GM10248 (cell line): Measurements from ENCODE around the gene LSP1.

Experiments used
- CTCF ChIA-PET: fragments of 300-600 bp; sonication (Branson Sonifier 250); formaldehyde crosslinking; extraction: SDS; loops from one replicate; lab custom pipeline; 2021; ENCODE audit warnings: antibody characterized with exemption; lab: Yijun Ruan, JAX
- POLR2A ChIA-PET: fragments of 350-650 bp; sonication (Branson Sonifier 250); formaldehyde crosslinking; extraction: SDS; loops from one replicate; lab custom pipeline; 2020; ENCODE audit warnings: antibody characterized with exemption; lab: Yijun Ruan, JAX
- DNase-seq: peaks from one replicate; pipeline ENCODE4 v3.0.0; 2012; ENCODE audit errors: extremely low spot score
- CTCF ChIP-seq: IDR thresholded peaks from 2 replicates; pipeline ENCODE4 v1.5.1; 2012; ENCODE audit warnings: mild to moderate bottlenecking, low read depth; ENCODE audit errors: extremely low read depth, missing control alignments, control extremely low read depth

Gene LSP1

GRCh38 chr11:1931341-1932104 is 78.6 kb downstream of the LSP1 start:
- ChIA-PET CTCF (no interaction called here), POLR2A (interaction anchor here (0.6 to 0.7 kb wide), 2 partner anchors 69 to 1113 kb away, joined by 3 to 8 read pairs; no protein-coding TSS in a partner anchor)
- no peak for DNase-seq
- no peak for TF ChIP-seq CTCF

- CTCF ChIA-PET, result no interaction called here
- TF ChIP-seq CTCF, result no peak
- DNase-seq, result no peak
- POLR2A ChIA-PET, result interaction anchor here (0.7 kb wide), 1 partner anchor 68 kb away, joined by 8 read pairs; no protein-coding TSS in a partner anchor
Measured at GRCh38 chr11:1932105-1932480, 79.2 kb downstream of the LSP1 start.

GRCh38 chr11:1932681-1933080 is 79.8 kb downstream of the LSP1 start:
- ChIA-PET CTCF (interaction anchor here (2.0 kb wide), 1 partner anchor 10 kb away, joined by 6 read pairs; no protein-coding TSS in a partner anchor), POLR2A (no interaction called here)
- TF ChIP-seq CTCF, result no peak
- no peak for DNase-seq

- TF ChIP-seq CTCF, result no peak
- POLR2A ChIA-PET, result no interaction called here
- CTCF ChIA-PET, result interaction anchor here (0.8 to 2.0 kb wide), 6 partner anchors 11 to 52 kb away, joined by 3 to 10 read pairs (median 4); partner anchors contain the start of gene TNNT3
- DNase-seq, result no peak
Measured at GRCh38 chr11:1933416-1934334, 80.8 kb downstream of the LSP1 start.

GRCh38 chr11:1934335-1935155 is 81.7 kb downstream of the LSP1 start:
- DNase-seq, result no peak
- POLR2A ChIA-PET, result interaction anchor here (0.6 kb wide), 1 partner anchor 11 kb away, joined by 4 read pairs; no protein-coding TSS in a partner anchor
- no peak for TF ChIP-seq CTCF
- CTCF ChIA-PET, result interaction anchor here (0.8 to 2.3 kb wide), 8 partner anchors 12 to 241 kb away, joined by 3 to 10 read pairs (median 4); partner anchors contain the start of gene TNNT3
